Progenitor cell of endocrine pancreas (in vitro differentiated cells): ENCODE data around the gene USE1. TPM values are rescaled to one million over a fixed set of nuclear protein-coding genes. Genes with fewer than 3 reads are reported as not detected.

Experiments used
- DNase-seq: peaks from one replicate; pipeline ENCODE4 v3.0.0; 2021; ENCODE audit warnings: low spot score; ENCODE audit not compliant: unreplicated experiment
- H3K27ac Mint-ChIP-seq: 2 replicates; pipeline ENCODE4 v1.8.0; 2021; ENCODE audit warnings: mild to moderate bottlenecking, moderate library complexity, mixed read lengths
- H3K27me3 Mint-ChIP-seq: 2 replicates; pipeline ENCODE4 v1.8.0; 2021; ENCODE audit warnings: mixed read lengths
- H3K36me3 Mint-ChIP-seq: 2 replicates; pipeline ENCODE4 v1.8.0; 2022; ENCODE audit warnings: mixed read lengths; ENCODE audit not compliant: insufficient read depth
- H3K4me1 Mint-ChIP-seq: 2 replicates; pipeline ENCODE4 v1.8.0; 2021; ENCODE audit warnings: low read depth, mixed read lengths
- H3K4me3 Mint-ChIP-seq: 2 replicates; pipeline ENCODE4 v1.8.0; 2021; ENCODE audit warnings: low read depth, mild to moderate bottlenecking, moderate library complexity, mixed read lengths
- H3K9me3 Mint-ChIP-seq: 2 replicates; pipeline ENCODE4 v1.8.0; 2021; ENCODE audit warnings: low read depth, mixed read lengths
- total RNA-seq: library from RNA; stranded (reverse); gene quantifications from 2 replicates; pipeline ENCODE4 v1.2.1, GENCODE V29; 2021
- TF ChIP-seq, protein P1 (sequence below): fragments of 200-600 bp; sonication (generic); IDR thresholded peaks from one replicate; pipeline ENCODE4 v1.5.0; 2021; ENCODE audit warnings: antibody characterized with exemption, mild to moderate bottlenecking; ENCODE audit not compliant: unreplicated experiment

The USE1 gene
- total RNA-seq, 1 donor from 2014 or later: 27.2 TPM

DNA sequence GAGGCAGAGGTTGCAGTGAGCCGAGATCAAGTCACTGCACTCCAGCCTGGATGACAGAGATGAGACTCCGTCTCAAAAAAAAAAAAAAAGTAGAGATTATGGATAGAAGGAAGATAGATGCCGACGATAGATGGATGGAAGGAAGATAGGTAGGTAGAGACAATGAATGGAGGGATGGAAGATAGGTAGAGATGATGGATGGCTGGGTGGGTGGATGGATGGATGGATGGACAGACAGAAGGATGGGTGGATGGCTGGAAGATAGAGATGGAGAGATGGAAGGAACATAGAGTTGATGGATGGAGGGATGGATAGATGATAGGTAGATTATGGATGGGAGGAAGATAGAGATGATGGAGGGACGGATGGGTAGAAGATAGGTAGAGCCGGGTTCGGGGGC is 18.5 kb upstream of the USE1 start:
- DNase-seq: no peak
- H3K27ac Mint-ChIP-seq: no peak overlapping the region
- no peaks in the 10 kb centered on the region for H3K9me3 Mint-ChIP-seq
- peaks cover 18% of the 10 kb centered on the region for H3K36me3 Mint-ChIP-seq
- no peak overlapping the region for H3K4me3 Mint-ChIP-seq
- no peaks in the 10 kb centered on the region for H3K4me1 Mint-ChIP-seq
- TF ChIP-seq, protein P1, sequence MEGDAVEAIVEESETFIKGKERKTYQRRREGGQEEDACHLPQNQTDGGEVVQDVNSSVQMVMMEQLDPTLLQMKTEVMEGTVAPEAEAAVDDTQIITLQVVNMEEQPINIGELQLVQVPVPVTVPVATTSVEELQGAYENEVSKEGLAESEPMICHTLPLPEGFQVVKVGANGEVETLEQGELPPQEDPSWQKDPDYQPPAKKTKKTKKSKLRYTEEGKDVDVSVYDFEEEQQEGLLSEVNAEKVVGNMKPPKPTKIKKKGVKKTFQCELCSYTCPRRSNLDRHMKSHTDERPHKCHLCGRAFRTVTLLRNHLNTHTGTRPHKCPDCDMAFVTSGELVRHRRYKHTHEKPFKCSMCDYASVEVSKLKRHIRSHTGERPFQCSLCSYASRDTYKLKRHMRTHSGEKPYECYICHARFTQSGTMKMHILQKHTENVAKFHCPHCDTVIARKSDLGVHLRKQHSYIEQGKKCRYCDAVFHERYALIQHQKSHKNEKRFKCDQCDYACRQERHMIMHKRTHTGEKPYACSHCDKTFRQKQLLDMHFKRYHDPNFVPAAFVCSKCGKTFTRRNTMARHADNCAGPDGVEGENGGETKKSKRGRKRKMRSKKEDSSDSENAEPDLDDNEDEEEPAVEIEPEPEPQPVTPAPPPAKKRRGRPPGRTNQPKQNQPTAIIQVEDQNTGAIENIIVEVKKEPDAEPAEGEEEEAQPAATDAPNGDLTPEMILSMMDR: no peak
- H3K27me3 Mint-ChIP-seq: no peaks in the 10 kb centered on the region

DNA sequence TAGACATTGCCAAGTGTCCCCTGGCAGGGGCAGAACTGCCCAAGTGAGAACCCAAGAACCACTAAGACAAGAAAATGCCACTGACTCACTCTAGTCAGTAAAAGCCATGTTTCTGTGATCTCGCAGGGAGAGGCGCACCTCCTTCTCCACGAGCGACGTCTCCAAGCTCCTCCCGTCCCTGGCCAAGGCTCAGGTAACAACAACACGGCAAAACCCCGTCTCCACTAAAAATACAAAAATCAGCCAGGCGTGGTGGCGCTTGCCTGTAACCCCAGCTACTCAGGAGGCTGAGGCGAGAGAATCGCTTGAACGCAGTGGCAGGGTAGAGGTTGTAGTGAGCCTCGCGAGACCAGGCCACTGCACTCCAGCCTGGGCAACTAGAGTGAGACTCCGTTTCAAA is 17.5 kb upstream of the USE1 start:
- DNase-seq: no peak
- Mint-ChIP-seq H3K9me3 (no peaks in the 10 kb centered on the region), H3K27ac (no peak overlapping the region), H3K27me3 (no peaks in the 10 kb centered on the region), H3K4me1 (no peaks in the 10 kb centered on the region), H3K4me3 (no peak overlapping the region), H3K36me3 (peaks cover 27% of the 10 kb centered on the region)
- TF ChIP-seq, protein P1: no peak

DNA sequence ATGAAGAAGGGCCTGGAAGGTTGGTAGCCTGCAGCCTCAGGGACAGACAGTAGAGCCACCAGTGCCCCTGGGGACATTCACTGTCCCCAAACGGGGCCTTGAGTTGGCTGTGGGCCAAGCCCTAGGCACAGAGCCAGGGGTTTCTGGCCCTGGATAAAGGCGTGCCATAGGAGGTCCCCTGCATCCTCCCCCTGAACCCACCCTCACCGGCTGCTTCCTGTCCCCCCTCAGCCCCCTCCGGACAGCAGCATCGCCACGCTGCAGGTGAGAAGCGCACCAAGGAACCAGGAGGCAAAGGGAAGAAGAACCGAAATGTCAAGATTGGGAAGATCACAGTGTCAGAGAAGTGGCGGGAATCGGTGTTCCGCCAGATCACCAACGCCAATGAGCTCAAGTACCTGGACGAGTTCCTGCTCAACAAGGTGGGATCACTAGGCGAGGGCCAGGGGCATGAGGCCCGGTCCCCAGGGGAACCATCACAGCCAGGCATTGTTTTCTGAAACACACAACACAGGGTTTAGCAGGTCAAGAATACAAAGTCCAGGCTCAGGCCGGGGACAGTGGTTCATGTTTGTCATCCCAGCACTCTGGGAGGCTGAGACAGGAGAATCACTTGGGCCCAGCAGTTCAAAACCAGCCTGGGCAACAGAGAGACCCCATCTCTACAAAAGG is 14.6 kb upstream of the USE1 start:
- no peaks in the 10 kb centered on the region for H3K9me3 Mint-ChIP-seq
- H3K27ac Mint-ChIP-seq: no peak overlapping the region
- H3K4me3 Mint-ChIP-seq: no peak overlapping the region
- TF ChIP-seq, protein P1: no peak
- H3K36me3 Mint-ChIP-seq: peaks cover 33% of the 10 kb centered on the region
- no peaks in the 10 kb centered on the region for H3K27me3 Mint-ChIP-seq
- DNase-seq: no peak
- no peaks in the 10 kb centered on the region for H3K4me1 Mint-ChIP-seq

DNA sequence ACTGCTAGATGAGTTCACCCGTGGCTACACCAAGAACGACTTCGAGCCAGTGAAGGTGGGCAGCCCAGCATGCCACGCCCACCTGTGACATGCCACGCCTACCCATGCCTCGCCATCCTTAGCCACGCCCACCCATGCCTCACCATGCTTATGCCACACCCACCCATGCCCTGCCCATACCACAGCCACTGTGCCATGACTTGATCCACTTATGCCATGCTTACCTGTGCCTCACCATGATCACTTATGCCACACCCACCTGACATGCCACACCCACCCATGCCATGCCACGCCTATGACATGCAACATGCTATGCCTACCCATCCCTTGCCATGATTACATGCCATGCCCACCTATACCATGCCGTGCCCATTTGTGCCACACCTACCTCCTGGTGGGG is 12.9 kb upstream of the USE1 start:
- TF ChIP-seq, protein P1: no peak
- Mint-ChIP-seq H3K4me1 (no peaks in the 10 kb centered on the region), H3K9me3 (no peaks in the 10 kb centered on the region), H3K27me3 (no peaks in the 10 kb centered on the region), H3K4me3 (no peak overlapping the region), H3K36me3 (peaks cover 30% of the 10 kb centered on the region), H3K27ac (no peak overlapping the region)
- no peak for DNase-seq

DNA sequence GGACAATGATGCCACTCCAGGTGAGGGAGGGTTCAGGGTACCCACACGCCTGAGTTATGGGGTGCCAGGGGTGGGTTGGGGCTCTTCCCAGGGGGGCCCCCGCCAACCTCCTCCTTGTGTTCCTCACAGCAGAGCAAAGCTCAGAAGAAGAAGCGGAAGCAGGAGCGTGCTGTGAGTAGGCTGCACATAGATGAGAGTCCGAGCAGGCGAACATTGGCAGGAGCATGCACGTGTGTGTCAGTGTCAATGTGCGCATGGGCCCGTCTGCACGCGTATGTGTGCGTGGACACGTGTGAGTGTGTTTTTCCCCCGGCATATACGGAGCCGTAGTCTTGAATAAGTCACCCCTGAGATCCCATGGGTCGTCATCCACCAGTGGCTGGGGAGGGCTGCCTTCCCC is 12.4 kb upstream of the USE1 start:
- H3K27ac Mint-ChIP-seq: no peak overlapping the region
- H3K4me3 Mint-ChIP-seq: no peak overlapping the region
- peaks cover 29% of the 10 kb centered on the region for H3K36me3 Mint-ChIP-seq
- TF ChIP-seq, protein P1: no peak
- H3K27me3 Mint-ChIP-seq: no peaks in the 10 kb centered on the region
- no peaks in the 10 kb centered on the region for H3K9me3 Mint-ChIP-seq
- no peaks in the 10 kb centered on the region for H3K4me1 Mint-ChIP-seq
- no peak for DNase-seq
